Adrenal gland (tissue), 5 donors: Measurements from ENCODE around the gene RFPL4A.

Source experiments
- POLR2A ChIP-seq, 2 donors: fragments of 450-650 bp; IDR thresholded peaks; one replicate each; pipeline ENCODE4 v1.6.1; 2017; ENCODE audit warnings: antibody characterized with exemption in 2 of 2, mild to moderate bottlenecking in 2 of 2, moderate library complexity in 1 of 2
- TF ChIP-seq, protein P1 (sequence below), 6 experiments: fragments of 450-650 bp in 4 of 6; fragments of 200-600 bp in 2 of 6; sonication (generic) in 1 of 6; IDR thresholded peaks; 1 replicate in 5 of 6; 2 replicates in 1 of 6; pipeline versions ENCODE4 v1.5.1 to v1.8.0; 2016 to 2021; ENCODE audit warnings: antibody characterized with exemption in 6 of 6, mild to moderate bottlenecking in 2 of 6, moderate library complexity in 1 of 6
- donor health status: DM: no; HTN: no; CAD: no.

DNA sequence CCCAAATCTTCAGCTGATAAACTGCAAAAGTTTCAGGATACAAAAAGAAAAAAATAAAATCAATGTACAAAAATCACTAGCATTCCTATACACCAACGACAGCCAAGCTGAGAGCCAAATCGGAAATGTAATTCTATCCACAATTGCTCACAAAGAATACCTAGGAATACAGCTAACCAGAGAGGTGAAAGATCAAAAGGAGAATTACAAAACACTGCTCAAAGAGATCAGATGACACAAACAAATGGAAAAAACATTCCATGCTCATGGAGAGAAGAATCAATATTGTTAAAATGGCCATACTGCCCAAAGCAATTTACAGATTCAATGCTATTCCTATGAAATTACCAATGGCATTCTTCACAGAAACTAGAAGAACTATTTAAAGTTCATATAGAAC is 43.4 kb downstream of the RFPL4A start:
- TF ChIP-seq, protein P1, sequence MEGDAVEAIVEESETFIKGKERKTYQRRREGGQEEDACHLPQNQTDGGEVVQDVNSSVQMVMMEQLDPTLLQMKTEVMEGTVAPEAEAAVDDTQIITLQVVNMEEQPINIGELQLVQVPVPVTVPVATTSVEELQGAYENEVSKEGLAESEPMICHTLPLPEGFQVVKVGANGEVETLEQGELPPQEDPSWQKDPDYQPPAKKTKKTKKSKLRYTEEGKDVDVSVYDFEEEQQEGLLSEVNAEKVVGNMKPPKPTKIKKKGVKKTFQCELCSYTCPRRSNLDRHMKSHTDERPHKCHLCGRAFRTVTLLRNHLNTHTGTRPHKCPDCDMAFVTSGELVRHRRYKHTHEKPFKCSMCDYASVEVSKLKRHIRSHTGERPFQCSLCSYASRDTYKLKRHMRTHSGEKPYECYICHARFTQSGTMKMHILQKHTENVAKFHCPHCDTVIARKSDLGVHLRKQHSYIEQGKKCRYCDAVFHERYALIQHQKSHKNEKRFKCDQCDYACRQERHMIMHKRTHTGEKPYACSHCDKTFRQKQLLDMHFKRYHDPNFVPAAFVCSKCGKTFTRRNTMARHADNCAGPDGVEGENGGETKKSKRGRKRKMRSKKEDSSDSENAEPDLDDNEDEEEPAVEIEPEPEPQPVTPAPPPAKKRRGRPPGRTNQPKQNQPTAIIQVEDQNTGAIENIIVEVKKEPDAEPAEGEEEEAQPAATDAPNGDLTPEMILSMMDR (IDR thresholded peaks at IDR 0.05): no peak
- TF ChIP-seq POLR2A (IDR thresholded peaks at IDR 0.05): no peak
